IMR-90 (cell line): ENCODE data around the gene PPM1D. TPM values are rescaled to one million over a fixed set of nuclear protein-coding genes. Genes with fewer than 3 reads are reported as not detected.
"Not testable (repeated sequence)": the region's sequence is repeated elsewhere in the genome, so short reads cannot be mapped to it uniquely, and the experiment has no call there.

ENCODE experiments used
- ATAC-seq: fragments of 200-7000 bp; cut with Tn5 transposase; 2 replicates; pipeline ENCODE4 v1.9.1; 2020; ENCODE audit warnings: low read depth, mild to moderate bottlenecking, moderate library complexity
- BruUV-seq: library from RNA; stranded (reverse); fragments of 400-500 nt; replicated peaks from 2 replicates; lab custom pipeline; 2021; lab: Mats Ljungman, UMichigan
- CTCF ChIA-PET: fragments of 300-600 bp; formaldehyde crosslinking; extraction: SDS; loops from one replicate; lab custom pipeline; 2021; ENCODE audit warnings: antibody characterized with exemption; lab: Yijun Ruan, JAX
- POLR2A ChIA-PET: fragments of 300-600 bp; sonication (Branson Sonifier 250); formaldehyde crosslinking; loops from one replicate; lab custom pipeline; 2022; ENCODE audit warnings: antibody characterized with exemption; ENCODE audit not compliant: unreplicated experiment; lab: Charles Lee
- DNase-seq: peaks from one replicate; pipeline ENCODE4 v3.0.0; 2013
- H2AFZ ChIP-seq: replicated peaks from 2 replicates; pipeline ENCODE3; 2013; ENCODE audit warnings: low read length, mild to moderate bottlenecking; ENCODE audit not compliant: poor library complexity
- H2AK5ac ChIP-seq: 2 replicates; pipeline ENCODE4 v1.6.1; 2013; ENCODE audit warnings: low read depth, low read length, inconsistent platforms
- H2AK9ac ChIP-seq: replicated peaks from 2 replicates; pipeline ENCODE3; 2013; ENCODE audit warnings: mild to moderate bottlenecking, low read depth, low read length, moderate library complexity; ENCODE audit not compliant: poor library complexity
- H2BK120ac ChIP-seq: 2 replicates; pipeline ENCODE4 v1.6.1; 2013; ENCODE audit warnings: low read depth, low read length, inconsistent platforms
- H2BK15ac ChIP-seq: 3 replicates; pipeline ENCODE4 v1.6.1; 2013; ENCODE audit warnings: low read depth, low read length, inconsistent platforms
- H2BK20ac ChIP-seq: 2 replicates; pipeline ENCODE4 v1.6.1; 2013; ENCODE audit warnings: low read depth, mild to moderate bottlenecking, inconsistent platforms, low read length, moderate library complexity
- H2BK5ac ChIP-seq: 2 replicates; pipeline ENCODE4 v1.6.1; 2013; ENCODE audit warnings: mild to moderate bottlenecking, low read depth, low read length, inconsistent platforms; ENCODE audit not compliant: poor library complexity, severe bottlenecking
- H3K14ac ChIP-seq: replicated peaks from 2 replicates; pipeline ENCODE4 v1.6.1; 2013; ENCODE audit warnings: low read depth, low read length, inconsistent platforms
- H3K18ac ChIP-seq: 2 replicates; pipeline ENCODE4 v1.6.1; 2013; ENCODE audit warnings: low read depth, low read length, control low read depth
- H3K23ac ChIP-seq: 2 replicates; pipeline ENCODE4 v1.6.1; 2013; ENCODE audit warnings: low read depth, low read length, inconsistent platforms
- H3K27ac ChIP-seq: 2 replicates; pipeline ENCODE4 v1.5.1; 2013; ENCODE audit warnings: mild to moderate bottlenecking, control low read depth, low read length; ENCODE audit not compliant: insufficient read depth
- H3K27me3 ChIP-seq: 2 replicates; pipeline ENCODE4 v1.6.1; 2013; ENCODE audit warnings: low read length; ENCODE audit not compliant: control insufficient read depth, insufficient read depth
- H3K36me3 ChIP-seq: 2 replicates; pipeline ENCODE4 v1.6.1; 2013; ENCODE audit warnings: low read length, mixed read lengths; ENCODE audit not compliant: control insufficient read depth, insufficient read depth
- H3K4ac ChIP-seq: 2 replicates; pipeline ENCODE4 v1.6.1; 2013; ENCODE audit warnings: low read depth, low read length, inconsistent platforms
- H3K4me1 ChIP-seq: 2 replicates; pipeline ENCODE4 v1.6.1; 2013; ENCODE audit warnings: low read length, mixed read lengths; ENCODE audit not compliant: control insufficient read depth, insufficient read depth
- H3K4me2 ChIP-seq: 2 replicates; pipeline ENCODE4 v1.6.1; 2013; ENCODE audit warnings: low read depth, mild to moderate bottlenecking, control low read depth, low read length, moderate library complexity
- H3K4me3 ChIP-seq: 2 replicates; pipeline ENCODE4 v1.5.1; 2013; ENCODE audit warnings: low read depth, mild to moderate bottlenecking, control low read depth, low read length, moderate library complexity; ENCODE audit not compliant: insufficient read depth
- H3K56ac ChIP-seq: 2 replicates; pipeline ENCODE4 v1.6.1; 2013; ENCODE audit warnings: low read length, inconsistent platforms; ENCODE audit not compliant: insufficient read depth; ENCODE audit errors: extremely low read depth
- H3K79me1 ChIP-seq, 2 experiments: 2 replicates each; pipeline ENCODE4 v1.6.1; 2013; ENCODE audit warnings: low read length in 2 of 2, inconsistent platforms in 1 of 2, low read depth in 1 of 2
- H3K9ac ChIP-seq: 2 replicates; pipeline ENCODE4 v1.6.1; 2013; ENCODE audit warnings: low read depth, low read length, control low read depth
- H3K9me1 ChIP-seq: 2 replicates; pipeline ENCODE4 v1.6.1; 2013; ENCODE audit warnings: low read length, inconsistent platforms; ENCODE audit not compliant: insufficient read depth
- H3K9me3 ChIP-seq: 2 replicates; pipeline ENCODE4 v1.6.1; 2013; ENCODE audit warnings: low read length; ENCODE audit not compliant: control insufficient read depth, insufficient read depth
- H4K20me1 ChIP-seq: 2 replicates; pipeline ENCODE4 v1.6.1; 2013; ENCODE audit warnings: low read length, inconsistent platforms; ENCODE audit not compliant: insufficient read depth
- H4K5ac ChIP-seq: 2 replicates; pipeline ENCODE4 v1.6.1; 2013; ENCODE audit warnings: mild to moderate bottlenecking, low read depth, low read length, control low read depth
- H4K8ac ChIP-seq, 2 experiments: 2 replicates each; pipeline ENCODE4 v1.6.1; 2013; ENCODE audit warnings: low read depth in 2 of 2, low read length in 2 of 2, control low read depth in 1 of 2, inconsistent platforms in 1 of 2
- H4K91ac ChIP-seq: 2 replicates; pipeline ENCODE4 v1.6.1; 2013; ENCODE audit warnings: low read depth, low read length, inconsistent platforms; ENCODE audit not compliant: insufficient read depth
- WGBS, 2 experiments: methylation state at CpG; one replicate each; pipeline versions ENCODE4 v1.1.5 to v1.1.7; 2013; ENCODE audit warnings: missing lambda C conversion rate in 2 of 2; ENCODE audit not compliant: insufficient read length in 1 of 2; ENCODE audit errors: extremely low coverage in 2 of 2; 5-methylcytosine and 5-hydroxymethylcytosine counted together
- dilution Hi-C: fragments of 300-500 bp; cut with HindIII; formaldehyde crosslinking; loops from one replicate; pipeline ENCODE4 v1.14.3; 2018; ENCODE audit warnings: low sequenced_read_pairs; ENCODE audit not compliant: unreplicated experiment
- in situ Hi-C: fragments of 300-500 bp; cut with MboI; formaldehyde crosslinking; loops from 3 replicates; pipeline ENCODE4 v1.14.3; 2019; ENCODE audit warnings: low sequenced_read_pairs, inconsistent platforms, mixed read lengths
- intact Hi-C: fragments of 100-400 bp; cut with micrococcal nuclease; formaldehyde crosslinking; loops from 2 replicates; pipeline ENCODE4 v1.10.0; 2022
- polyA plus RNA-seq, 3 experiments: library from polyadenylated mRNA; depleted of rRNA; stranded (reverse); fragments of >200 nt; gene quantifications; 2 replicates each; pipeline ENCODE4 v1.2.3, GENCODE V29; 2012; ENCODE audit warnings: low replicate concordance in 1 of 3
- total RNA-seq: library from RNA; depleted of rRNA; stranded (reverse); fragments of >200 nt; gene quantifications from 2 replicates; pipeline ENCODE4 v1.2.3, GENCODE V29; 2012

Gene PPM1D
- total and polyA plus RNA-seq, 2 of the 4 experiments (the other 2 are of a cell fraction): 5.5 to 16.1 TPM

DNA sequence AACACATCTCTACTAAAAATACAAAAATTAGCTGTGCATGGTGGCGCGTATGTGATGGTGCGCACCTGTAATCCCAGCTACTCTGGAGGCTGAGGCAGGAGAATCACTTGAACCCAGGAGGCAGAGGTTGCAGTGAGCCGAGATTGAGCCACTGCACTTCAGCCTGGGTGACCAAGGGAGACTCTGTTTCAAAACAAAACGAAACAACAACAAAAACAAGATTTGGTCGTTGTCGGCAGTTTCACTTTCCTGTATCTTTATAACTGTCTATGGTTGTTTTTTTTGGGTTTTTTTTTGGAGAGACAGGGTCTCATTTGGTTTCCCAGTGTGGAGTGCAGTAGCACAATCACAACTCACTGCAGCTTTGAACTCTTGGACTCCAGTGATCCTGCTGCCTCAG is 68.7 kb downstream of the PPM1D start:
- H3K9me3 ChIP-seq, H4K20me1 ChIP-seq, H3K4ac ChIP-seq, intact Hi-C loops, dilution Hi-C loops, H2BK20ac ChIP-seq, BruUV-seq, DNase-seq, H4K8ac ChIP-seq, H3K4me1 ChIP-seq, H2AK9ac ChIP-seq, H2BK120ac ChIP-seq, CTCF ChIA-PET, H3K14ac ChIP-seq, POLR2A ChIA-PET, H4K91ac ChIP-seq, H3K4me3 ChIP-seq, H3K18ac ChIP-seq, H2AK5ac ChIP-seq, H2BK5ac ChIP-seq, H3K4me2 ChIP-seq, ATAC-seq, H2BK15ac ChIP-seq, in situ Hi-C loops, H4K5ac ChIP-seq, H3K9ac ChIP-seq, H2AFZ ChIP-seq, H3K56ac ChIP-seq, H3K23ac ChIP-seq, H3K27me3 ChIP-seq, H3K27ac ChIP-seq, H3K9me1 ChIP-seq: not testable (repeated sequence)
- Histone ChIP-seq H3K36me3 (peaks cover 11% of the 10 kb centered on the region), H3K79me1 (peaks cover 8 to 19% of the 10 kb centered on the region in 2 experiments)
- WGBS, 2 experiments: no CpG with 5 or more reads among the region's 7 CpGs
